Measurements from ENCODE around the gene HAGHL.

DNA sequence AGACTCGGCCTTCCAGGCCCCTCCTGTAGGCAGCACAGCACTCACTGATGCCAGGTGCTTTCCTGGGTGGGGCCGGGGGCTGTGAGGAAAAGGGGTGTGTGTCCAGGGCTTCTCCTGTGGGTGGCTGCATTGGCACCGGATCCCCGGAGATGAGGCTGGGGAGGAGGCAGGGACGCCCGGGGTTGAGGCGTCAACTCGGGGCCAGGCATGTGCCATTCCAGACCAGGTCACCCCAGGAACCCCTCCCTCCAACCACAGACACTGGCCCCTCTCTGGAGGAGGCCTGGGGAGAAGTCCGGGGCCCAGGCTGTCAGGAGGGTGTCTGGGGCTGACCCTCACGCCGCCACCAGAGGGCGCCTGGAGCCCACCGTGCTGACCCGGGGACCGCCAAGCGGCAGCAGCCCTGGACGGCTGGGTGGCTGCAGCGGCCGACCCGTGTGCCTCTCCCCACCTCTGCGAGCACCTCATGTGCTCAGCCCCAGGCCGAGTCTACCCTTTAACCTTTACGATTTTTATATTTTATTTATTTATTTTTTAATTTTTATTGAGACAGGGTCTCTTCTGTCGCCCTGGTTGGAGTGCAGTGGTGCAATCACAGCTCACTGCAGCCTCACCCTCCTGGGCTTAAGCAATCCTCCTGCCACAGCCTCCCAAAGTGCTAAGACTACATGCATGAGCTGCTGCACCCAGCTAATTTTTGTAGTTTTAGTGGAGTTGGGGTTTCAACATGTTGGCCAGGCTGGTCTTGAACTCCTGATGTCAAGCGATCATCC, 15.2 kb upstream of the HAGHL start:
- TF ChIP-seq ZBTB21 (tag by site-specific recombination; IDR thresholded peaks at IDR 0.05) (no peak), ZNF514 (tag by site-specific recombination; IDR thresholded peaks at IDR 0.05) (no peak), ZNF776 (tag by site-specific recombination; IDR thresholded peaks at IDR 0.05; ENCODE audit: borderline replicate concordance) (no peak), ZNF558 (tag by site-specific recombination; IDR thresholded peaks at IDR 0.05) (no peak), HOXA7 (CRISPR knock-in tag; IDR thresholded peaks at IDR 0.05; ENCODE audit: borderline replicate concordance) (no peak)
- TF ChIP-seq, protein P1, sequence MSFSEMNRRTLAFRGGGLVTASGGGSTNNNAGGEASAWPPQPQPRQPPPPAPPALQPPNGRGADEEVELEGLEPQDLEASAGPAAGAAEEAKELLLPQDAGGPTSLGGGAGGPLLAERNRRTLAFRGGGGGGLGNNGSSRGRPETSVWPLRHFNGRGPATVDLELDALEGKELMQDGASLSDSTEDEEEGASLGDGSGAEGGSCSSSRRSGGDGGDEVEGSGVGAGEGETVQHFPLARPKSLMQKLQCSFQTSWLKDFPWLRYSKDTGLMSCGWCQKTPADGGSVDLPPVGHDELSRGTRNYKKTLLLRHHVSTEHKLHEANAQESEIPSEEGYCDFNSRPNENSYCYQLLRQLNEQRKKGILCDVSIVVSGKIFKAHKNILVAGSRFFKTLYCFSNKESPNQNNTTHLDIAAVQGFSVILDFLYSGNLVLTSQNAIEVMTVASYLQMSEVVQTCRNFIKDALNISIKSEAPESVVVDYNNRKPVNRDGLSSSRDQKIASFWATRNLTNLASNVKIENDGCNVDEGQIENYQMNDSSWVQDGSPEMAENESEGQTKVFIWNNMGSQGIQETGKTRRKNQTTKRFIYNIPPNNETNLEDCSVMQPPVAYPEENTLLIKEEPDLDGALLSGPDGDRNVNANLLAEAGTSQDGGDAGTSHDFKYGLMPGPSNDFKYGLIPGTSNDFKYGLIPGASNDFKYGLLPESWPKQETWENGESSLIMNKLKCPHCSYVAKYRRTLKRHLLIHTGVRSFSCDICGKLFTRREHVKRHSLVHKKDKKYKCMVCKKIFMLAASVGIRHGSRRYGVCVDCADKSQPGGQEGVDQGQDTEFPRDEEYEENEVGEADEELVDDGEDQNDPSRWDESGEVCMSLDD (tag by site-specific recombination; IDR thresholded peaks at IDR 0.05): no peak

Data from HEK293 (cell line).